HCT116 (cell line): Measurements from ENCODE around the gene MEIS1. TPM values are rescaled to one million over a fixed set of nuclear protein-coding genes. Genes with fewer than 3 reads are reported as not detected.

Experiments used
- ATAC-seq: fragments of 200-7000 bp; cut with Tn5 transposase; 2 replicates; pipeline ENCODE4 v1.9.1; 2020; ENCODE audit warnings: mild to moderate bottlenecking, moderate library complexity
- BruUV-seq: library from RNA; stranded (reverse); fragments of 400-500 nt; replicated peaks from 2 replicates; lab custom pipeline; 2021; lab: Mats Ljungman, UMichigan
- CTCF ChIA-PET: fragments of 300-600 bp; sonication (Branson Sonifier 250); formaldehyde crosslinking; loops from one replicate; lab custom pipeline; 2021; ENCODE audit warnings: antibody characterized with exemption; lab: Charles Lee
- POLR2A ChIA-PET: fragments of 300-600, 350-600 bp; sonication (Branson Sonifier 250); formaldehyde crosslinking; loops from one replicate; lab custom pipeline; 2021; ENCODE audit warnings: antibody characterized with exemption; lab: Charles Lee
- RAD21 ChIA-PET, 2 experiments: fragments of 300-600 bp; sonication (Branson Sonifier 250); formaldehyde crosslinking; loops; one replicate each; lab custom pipeline; 2023; ENCODE audit warnings: low total read pairs in 2 of 2; ENCODE audit not compliant: uncharacterized antibody in 2 of 2, unreplicated experiment in 2 of 2, low non-redundant PET in 1 of 2; lab: Charles Lee
- DNase-seq: peaks from one replicate; pipeline ENCODE4 v3.0.0-alpha.2; 2010; ENCODE audit warnings: low read depth, low spot score
- H2AFZ ChIP-seq: fragments of 200-600 bp; shearing (Covaris generic), sonication (generic); 2 replicates; pipeline ENCODE4 v1.6.1; 2017; ENCODE audit warnings: low read depth, mixed run types, mixed read lengths, antibody characterized with exemption, low read length; ENCODE audit not compliant: poor library complexity, severe bottlenecking
- H3K27ac ChIP-seq: 2 replicates; pipeline ENCODE4 v1.5.1; 2012; ENCODE audit warnings: low read depth, low read length
- H3K27me3 ChIP-seq: fragments of 200-600 bp; sonication (generic); 2 replicates; pipeline ENCODE4 v1.6.1; 2016; ENCODE audit warnings: mixed run types, low read length, mixed read lengths; ENCODE audit not compliant: insufficient read depth
- H3K36me3 ChIP-seq, 2 experiments: fragments of 200-500 bp in 1 of 2; fragments of 200-600 bp in 1 of 2; sonication (Bioruptor generic) in 1 of 2; sonication (generic) in 1 of 2; 2 replicates each; pipeline versions ENCODE4 v1.5.1 to v1.6.1; 2014 to 2016; ENCODE audit warnings: low read length in 2 of 2, inconsistent platforms in 1 of 2, mixed read lengths in 1 of 2, mixed run types in 1 of 2; ENCODE audit not compliant: insufficient read depth in 2 of 2, control insufficient read depth in 1 of 2
- H3K4me1 ChIP-seq, 2 experiments: fragments of 200-600 bp in 1 of 2; sonication (generic) in 1 of 2; 2 replicates each; pipeline versions ENCODE4 v1.5.1 to v1.6.1; 2012 to 2017; ENCODE audit warnings: low read length in 2 of 2, inconsistent platforms in 1 of 2, mild to moderate bottlenecking in 1 of 2, mixed read lengths in 1 of 2, mixed run types in 1 of 2, moderate library complexity in 1 of 2; ENCODE audit not compliant: insufficient read depth in 2 of 2, control insufficient read depth in 1 of 2
- H3K4me2 ChIP-seq: fragments of 200-600 bp; sonication (generic); 2 replicates; pipeline ENCODE4 v1.6.1; 2017; ENCODE audit warnings: mixed run types, low read length, mixed read lengths
- H3K4me3 ChIP-seq, 2 experiments: fragments of 200-600 bp in 1 of 2; sonication (generic) in 1 of 2; replicated peaks in 1 of 2; 2 replicates each; pipeline ENCODE4 v1.5.1; 2011 to 2016; ENCODE audit warnings: low read length in 2 of 2, control low read depth in 1 of 2, low read depth in 1 of 2, mild to moderate bottlenecking in 1 of 2, mixed read lengths in 1 of 2, mixed run types in 1 of 2
- H3K79me2 ChIP-seq: fragments of 200-600 bp; sonication (generic); 2 replicates; pipeline ENCODE4 v1.6.1; 2017; ENCODE audit warnings: mild to moderate bottlenecking, mixed run types, low read length, moderate library complexity, mixed read lengths; ENCODE audit not compliant: insufficient read depth
- H3K9ac ChIP-seq: fragments of 200-600 bp; sonication (generic); 2 replicates; pipeline ENCODE4 v1.6.1; 2016; ENCODE audit warnings: low read length, mixed read lengths
- H3K9me2 ChIP-seq: fragments of 200-600 bp; sonication (generic), shearing (Covaris generic); 2 replicates; pipeline ENCODE4 v1.6.1; 2017; ENCODE audit warnings: mixed run types, mild to moderate bottlenecking, moderate library complexity; ENCODE audit not compliant: insufficient read depth
- H3K9me3 ChIP-seq, 2 experiments: fragments of 200-500 bp in 1 of 2; fragments of 200-600 bp in 1 of 2; sonication (Bioruptor generic) in 1 of 2; sonication (generic) in 1 of 2; 2 replicates each; pipeline ENCODE4 v1.6.1; 2014 to 2017; ENCODE audit warnings: low read length in 2 of 2, mixed read lengths in 2 of 2, inconsistent platforms in 1 of 2, low read depth in 1 of 2, mild to moderate bottlenecking in 1 of 2, mixed run types in 1 of 2, moderate library complexity in 1 of 2; ENCODE audit not compliant: control insufficient read depth in 1 of 2, insufficient read depth in 1 of 2
- H4K20me1 ChIP-seq: fragments of 200-600 bp; sonication (generic), shearing (Covaris generic); 2 replicates; pipeline ENCODE4 v1.6.1; 2017; ENCODE audit warnings: mixed run types, mild to moderate bottlenecking, moderate library complexity; ENCODE audit not compliant: insufficient read depth
- CTCF ChIP-seq, 3 experiments: fragments of 200-600 bp in 1 of 3; sonication (generic) in 1 of 3; IDR thresholded peaks in 2 of 3; conservative IDR thresholded peaks in 1 of 3; 2 replicates each; pipeline ENCODE4 v1.5.1; 2012 to 2017; ENCODE audit warnings: low read depth in 2 of 3, low read length in 2 of 3, antibody characterized with exemption in 1 of 3, borderline replicate concordance in 1 of 3, control low read depth in 1 of 3, mild to moderate bottlenecking in 1 of 3, mixed read lengths in 1 of 3, mixed run types in 1 of 3, moderate library complexity in 1 of 3; ENCODE audit not compliant: insufficient read depth in 1 of 3
- EGR1 ChIP-seq: IDR thresholded peaks from 2 replicates; pipeline ENCODE4 v1.6.1; 2012; ENCODE audit warnings: low read depth
- ELF1 ChIP-seq: IDR thresholded peaks from 2 replicates; pipeline ENCODE4 v1.6.1; 2012; ENCODE audit warnings: low read depth, borderline replicate concordance
- EZH2 ChIP-seq: fragments of 200-600 bp; sonication (generic); IDR thresholded peaks from 2 replicates; pipeline ENCODE4 v1.6.1; 2017; ENCODE audit warnings: antibody characterized with exemption, mixed run types
- EZH2phosphoT487 ChIP-seq: fragments of 200-600 bp; IDR thresholded peaks from 2 replicates; pipeline ENCODE4 v1.6.1; 2018; ENCODE audit warnings: antibody characterized with exemption, borderline replicate concordance
- JUND ChIP-seq: IDR thresholded peaks from 2 replicates; pipeline ENCODE4 v1.6.1; 2012
- POLR2AphosphoS5 ChIP-seq: IDR thresholded peaks from 2 replicates; pipeline ENCODE4 v1.6.1; 2011; ENCODE audit warnings: mild to moderate bottlenecking, low read depth, low read length, moderate library complexity
- RAD21 ChIP-seq: IDR thresholded peaks from 2 replicates; pipeline ENCODE4 v1.6.1; 2012; ENCODE audit warnings: low read depth, mild to moderate bottlenecking
- SRF ChIP-seq: IDR thresholded peaks from 2 replicates; pipeline ENCODE4 v1.6.1; 2012; ENCODE audit warnings: low read depth
- YY1 ChIP-seq: IDR thresholded peaks from 2 replicates; pipeline ENCODE4 v1.6.1; 2011; ENCODE audit warnings: low read length, low read depth, moderate library complexity, mild to moderate bottlenecking; ENCODE audit not compliant: insufficient replicate concordance; ENCODE audit errors: extremely low read depth
- ZFX ChIP-seq: fragments of 450-650 bp; IDR thresholded peaks from 2 replicates; pipeline ENCODE4 v1.6.1; 2017
- ZNF274 ChIP-seq: fragments of 200-500 bp; sonication (Bioruptor generic); IDR thresholded peaks from 2 replicates; pipeline ENCODE4 v1.6.1; 2014; ENCODE audit warnings: mild to moderate bottlenecking, low read depth, low read length, inconsistent platforms
- intact Hi-C: fragments of 100-400 bp; cut with micrococcal nuclease; formaldehyde crosslinking; loops from 2 replicates; pipeline ENCODE4 v1.10.0; 2022
- total RNA-seq: library from RNA; stranded (reverse); gene quantifications from one replicate; pipeline ENCODE4 v1.2.1, GENCODE V29; 2021; ENCODE audit not compliant: unreplicated experiment
- TF ChIP-seq, protein P1 (sequence below): IDR thresholded peaks from 2 replicates; pipeline ENCODE4 v1.6.1; 2012; ENCODE audit warnings: low read depth
- TF ChIP-seq, protein P2 (sequence below): IDR thresholded peaks from 2 replicates; pipeline ENCODE4 v1.6.1; 2012

The MEIS1 gene
- total RNA-seq, 1 experiment from 2014 or later = 0.32 TPM

DNA sequence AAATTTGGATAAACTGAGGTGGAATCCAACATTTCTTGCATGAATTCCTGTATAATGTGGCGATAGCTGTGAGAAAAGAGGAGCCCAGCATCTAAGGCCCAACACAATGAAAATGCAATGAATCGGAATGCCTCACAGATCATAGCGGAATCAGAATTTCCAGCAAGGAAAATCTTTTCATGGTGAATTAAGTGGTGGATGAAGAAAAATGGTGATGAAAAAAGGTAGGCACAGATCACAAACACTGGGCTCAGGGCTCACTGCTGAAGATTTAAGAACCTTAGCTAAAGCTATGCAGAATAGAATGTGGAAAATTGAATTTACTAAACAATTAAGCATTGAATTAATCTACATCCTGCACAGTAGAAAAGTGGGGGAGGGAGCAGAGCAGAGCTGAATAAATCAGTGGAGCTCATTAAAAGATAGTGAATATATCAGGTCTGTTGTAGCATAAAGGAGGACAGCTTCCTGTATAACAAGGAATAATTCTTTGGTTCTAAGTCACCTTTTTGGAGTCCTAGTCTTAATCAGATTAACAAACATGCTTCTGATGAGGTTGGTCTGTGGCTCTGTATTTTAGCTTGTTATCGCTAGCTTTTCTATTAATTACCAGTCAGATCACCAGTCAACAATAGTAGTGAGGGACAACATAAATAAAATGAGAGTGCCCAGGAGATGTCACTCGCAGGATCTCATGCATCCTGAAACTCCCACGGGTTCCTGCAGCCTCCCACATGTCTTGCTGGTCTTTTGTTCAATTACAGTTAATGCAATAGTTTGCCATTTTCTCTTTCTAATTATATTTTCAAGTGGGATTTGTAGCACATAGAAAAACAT is 27.0 kb downstream of the MEIS1 start:
- H3K27ac ChIP-seq = no peak overlapping the region
- DNase-seq (no peak), ATAC-seq (no peak)
- intact Hi-C loops = no loop called here
- ChIA-PET POLR2A (no interaction called here), CTCF (no interaction called here), RAD21 (no interaction called here)
- no peak overlapping the region for H2AFZ ChIP-seq
- H3K4me2 ChIP-seq = no peak overlapping the region
- H3K79me2 ChIP-seq = no peaks in the 10 kb centered on the region
- H3K9ac ChIP-seq = no peak overlapping the region
- H3K4me3 ChIP-seq = no peak overlapping the region
- H4K20me1 ChIP-seq = no peaks in the 10 kb centered on the region
- H3K27me3 ChIP-seq = no peaks in the 10 kb centered on the region
- BruUV-seq = no TSS peak
- no peaks in the 10 kb centered on the region for H3K9me2 ChIP-seq
- H3K9me3 ChIP-seq = no peaks in the 10 kb centered on the region; a peak in 1 of 4 replicates
- no peaks in the 10 kb centered on the region for H3K4me1 ChIP-seq
- TF ChIP-seq SRF (no peak), ZNF274 (no peak), POLR2AphosphoS5 (no peak), EGR1 (no peak), CTCF (IDR thresholded peaks at IDR 0.05 in 2 of 3, conservative IDR thresholded peaks at IDR 0.05 in 1 of 3; ENCODE audit: borderline replicate concordance in 1 of 3, insufficient read depth in 1 of 3, low read depth in 2 of 3, low read length in 2 of 3) (no peak), EZH2 (no peak), EZH2phosphoT487 (no peak), JUND (no peak), RAD21 (no peak), YY1 (no peak), ZFX (no peak), ELF1 (no peak)
- TF ChIP-seq, protein P1, sequence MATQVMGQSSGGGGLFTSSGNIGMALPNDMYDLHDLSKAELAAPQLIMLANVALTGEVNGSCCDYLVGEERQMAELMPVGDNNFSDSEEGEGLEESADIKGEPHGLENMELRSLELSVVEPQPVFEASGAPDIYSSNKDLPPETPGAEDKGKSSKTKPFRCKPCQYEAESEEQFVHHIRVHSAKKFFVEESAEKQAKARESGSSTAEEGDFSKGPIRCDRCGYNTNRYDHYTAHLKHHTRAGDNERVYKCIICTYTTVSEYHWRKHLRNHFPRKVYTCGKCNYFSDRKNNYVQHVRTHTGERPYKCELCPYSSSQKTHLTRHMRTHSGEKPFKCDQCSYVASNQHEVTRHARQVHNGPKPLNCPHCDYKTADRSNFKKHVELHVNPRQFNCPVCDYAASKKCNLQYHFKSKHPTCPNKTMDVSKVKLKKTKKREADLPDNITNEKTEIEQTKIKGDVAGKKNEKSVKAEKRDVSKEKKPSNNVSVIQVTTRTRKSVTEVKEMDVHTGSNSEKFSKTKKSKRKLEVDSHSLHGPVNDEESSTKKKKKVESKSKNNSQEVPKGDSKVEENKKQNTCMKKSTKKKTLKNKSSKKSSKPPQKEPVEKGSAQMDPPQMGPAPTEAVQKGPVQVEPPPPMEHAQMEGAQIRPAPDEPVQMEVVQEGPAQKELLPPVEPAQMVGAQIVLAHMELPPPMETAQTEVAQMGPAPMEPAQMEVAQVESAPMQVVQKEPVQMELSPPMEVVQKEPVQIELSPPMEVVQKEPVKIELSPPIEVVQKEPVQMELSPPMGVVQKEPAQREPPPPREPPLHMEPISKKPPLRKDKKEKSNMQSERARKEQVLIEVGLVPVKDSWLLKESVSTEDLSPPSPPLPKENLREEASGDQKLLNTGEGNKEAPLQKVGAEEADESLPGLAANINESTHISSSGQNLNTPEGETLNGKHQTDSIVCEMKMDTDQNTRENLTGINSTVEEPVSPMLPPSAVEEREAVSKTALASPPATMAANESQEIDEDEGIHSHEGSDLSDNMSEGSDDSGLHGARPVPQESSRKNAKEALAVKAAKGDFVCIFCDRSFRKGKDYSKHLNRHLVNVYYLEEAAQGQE = no peak
- TF ChIP-seq, protein P2, sequence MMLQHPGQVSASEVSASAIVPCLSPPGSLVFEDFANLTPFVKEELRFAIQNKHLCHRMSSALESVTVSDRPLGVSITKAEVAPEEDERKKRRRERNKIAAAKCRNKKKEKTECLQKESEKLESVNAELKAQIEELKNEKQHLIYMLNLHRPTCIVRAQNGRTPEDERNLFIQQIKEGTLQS = no peak
- H3K36me3 ChIP-seq = no peaks in the 10 kb centered on the region
